Amygdala (tissue), 56 donors: ENCODE results near the gene GTF2F2.

Experiments used
- DNase-seq, 56 donors: peaks; one replicate each; lab custom pipeline; 2025; lab: John Stamatoyannopoulos, UW

Gene GTF2F2

DNA sequence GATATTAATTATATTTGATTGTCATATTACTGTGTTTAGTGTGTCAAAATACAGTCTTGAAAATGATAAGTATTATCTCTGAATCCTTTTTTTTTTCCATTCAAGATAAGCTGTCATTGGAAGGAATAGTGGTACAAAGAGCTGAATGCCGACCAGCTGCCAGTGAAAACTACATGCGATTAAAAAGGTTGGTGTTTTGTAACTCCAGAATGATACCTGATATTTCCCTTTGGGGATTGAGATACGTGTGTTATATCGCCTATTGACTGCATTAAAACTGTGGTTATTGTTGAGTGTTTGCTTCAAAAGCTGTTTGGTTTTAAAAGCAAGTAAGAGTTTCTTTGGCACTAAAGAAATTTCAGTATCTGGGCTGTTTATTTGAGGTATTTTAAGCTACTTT, 87.0 kb downstream of the GTF2F2 start:
- DNase-seq = no peak

DNA sequence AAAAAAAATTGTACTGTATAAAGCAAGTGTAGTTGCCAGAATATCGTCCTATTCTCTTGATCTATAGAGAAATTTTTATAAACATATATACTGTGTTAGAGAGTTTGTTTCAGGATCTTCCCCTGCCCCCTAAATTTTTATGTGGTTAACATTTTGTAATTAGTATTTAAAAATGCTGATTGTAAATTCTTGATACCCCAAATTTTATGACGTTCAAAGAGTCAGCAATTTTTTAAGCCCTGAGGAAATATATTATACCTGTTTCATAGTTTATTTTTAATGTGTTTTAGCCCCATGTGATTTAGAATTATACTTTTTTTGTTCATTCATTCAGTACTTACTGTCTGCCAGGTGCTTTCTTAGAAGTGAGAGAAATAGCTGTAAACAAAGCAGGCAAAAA, 87.8 kb downstream of the GTF2F2 start:
- DNase-seq = no peak

DNA sequence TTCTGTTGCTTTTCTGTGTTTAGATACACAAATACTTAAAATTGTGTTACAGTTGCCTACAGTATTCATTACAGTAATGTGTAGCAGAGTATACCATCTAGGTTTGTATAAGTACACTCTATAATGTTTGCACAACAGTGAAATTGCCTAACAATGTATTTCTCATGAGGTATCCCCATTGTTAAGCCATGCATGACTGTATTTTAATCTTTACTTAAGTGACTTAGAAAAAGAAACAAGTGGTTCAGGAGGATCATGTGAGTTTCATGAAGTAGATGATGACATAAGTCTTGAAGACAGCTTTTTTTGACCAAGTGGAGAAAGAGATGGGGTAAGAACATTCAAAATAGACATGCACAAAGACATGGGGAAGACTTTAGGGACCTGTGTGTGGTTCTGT, 88.9 kb downstream of the GTF2F2 start:
- no peak for DNase-seq

DNA sequence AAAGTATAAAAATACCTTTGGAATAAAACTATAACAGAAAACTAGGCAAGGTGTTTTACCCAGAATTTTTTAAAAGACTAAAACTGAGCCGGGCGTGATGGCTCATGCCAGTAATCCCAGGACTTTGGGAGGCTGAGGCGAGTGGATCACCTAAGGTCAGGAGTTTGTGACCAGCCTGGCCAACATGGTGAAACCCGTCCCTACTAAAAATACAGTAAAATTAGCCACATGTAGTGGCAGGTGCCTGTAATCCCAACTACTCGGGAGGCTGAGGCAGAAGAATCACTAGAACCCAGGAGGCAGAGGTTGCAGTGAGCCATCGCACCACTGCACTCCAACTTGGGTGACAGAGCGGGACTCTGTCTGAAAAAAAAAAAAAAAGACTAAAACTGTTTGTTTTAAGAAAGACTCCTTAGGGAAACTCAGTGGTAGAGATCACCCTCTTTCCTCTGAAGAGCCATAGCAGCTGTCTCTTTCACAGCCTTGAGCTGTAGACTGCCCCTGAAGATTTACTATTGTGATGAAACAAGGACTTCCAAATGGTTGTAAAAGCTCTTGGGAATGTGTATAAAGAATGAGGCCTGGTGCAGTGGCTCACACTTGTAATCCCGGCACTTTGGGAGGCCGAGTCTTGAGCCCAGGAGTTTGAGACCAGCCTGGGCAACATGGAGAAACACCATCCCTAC, 95.2 kb downstream of the GTF2F2 start:
- DNase-seq = no peak

DNA sequence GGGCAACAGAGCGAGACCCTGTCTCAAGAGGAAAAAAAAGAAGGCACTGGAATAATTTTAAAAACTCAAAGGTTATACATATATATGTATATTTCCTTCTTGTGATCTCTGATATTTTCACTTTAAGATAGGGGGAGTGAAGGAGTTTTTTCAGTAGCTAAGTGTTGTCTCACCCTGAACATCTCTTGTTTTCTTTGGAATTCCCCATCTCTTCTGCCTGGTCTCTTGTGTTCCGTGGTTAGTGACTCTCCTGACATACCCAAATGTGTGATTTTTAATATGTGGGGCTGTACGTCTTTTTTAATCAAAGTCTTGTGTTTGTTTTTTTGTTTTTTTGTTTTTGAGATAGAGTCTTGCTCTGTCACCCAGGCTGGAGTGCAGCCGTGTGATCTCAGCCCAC, 95.9 kb downstream of the GTF2F2 start:
- no peak for DNase-seq

DNA sequence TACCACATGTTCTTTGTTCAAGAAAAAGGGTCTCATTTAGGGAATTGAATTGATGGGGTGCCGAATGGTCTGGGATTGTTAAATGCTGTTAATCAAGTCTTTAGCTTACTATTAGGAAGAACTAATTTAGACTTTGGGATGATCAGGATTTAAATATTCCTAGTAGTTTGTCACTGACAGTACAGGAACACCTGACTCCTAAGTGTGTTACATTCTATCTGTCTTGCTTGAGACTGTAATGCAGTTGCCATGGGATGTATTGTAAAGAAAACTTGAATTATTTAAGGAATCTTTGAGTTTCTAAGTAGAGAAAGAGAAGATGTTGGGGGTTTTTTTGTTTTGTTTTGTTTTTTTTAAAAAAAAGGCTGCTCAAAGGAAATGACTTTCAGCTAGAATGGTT, 98.4 kb downstream of the GTF2F2 start:
- DNase-seq = no peak

DNA sequence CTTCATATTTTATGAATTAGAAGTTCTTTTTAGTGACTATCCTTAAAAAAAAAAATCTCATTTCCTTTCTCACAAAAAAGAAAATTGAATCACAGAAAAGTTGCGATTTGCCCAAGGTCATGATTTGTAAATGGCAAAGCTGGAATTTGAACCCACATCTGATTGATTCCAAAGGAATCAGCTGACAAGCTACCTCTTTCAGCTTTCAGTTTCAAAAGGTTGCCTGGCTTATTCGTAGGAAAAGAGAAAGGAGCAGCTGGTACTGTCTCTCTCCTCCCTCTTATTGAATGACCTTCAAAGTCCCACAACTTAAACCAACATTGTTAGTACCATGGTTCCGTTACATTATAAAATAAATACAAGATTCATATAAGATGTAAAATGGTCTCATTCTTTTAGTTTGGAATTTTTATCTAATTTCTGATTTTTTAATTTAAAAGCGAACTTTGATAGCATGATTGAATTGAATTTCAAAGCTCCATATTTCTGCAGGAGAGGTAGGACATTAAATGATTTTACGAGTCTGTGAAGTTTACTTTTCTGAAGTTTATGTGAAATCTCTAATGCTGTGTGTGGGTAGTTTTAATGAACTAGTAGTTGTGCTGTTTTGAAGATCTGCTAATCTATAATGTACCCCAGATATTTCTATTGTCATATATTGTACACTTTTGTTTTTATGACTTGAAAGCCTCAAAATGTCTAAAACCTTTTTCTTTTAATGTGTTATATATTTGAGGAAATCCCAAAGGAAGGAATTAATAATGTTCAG, 99.0 kb downstream of the GTF2F2 start:
- DNase-seq = no peak

DNA sequence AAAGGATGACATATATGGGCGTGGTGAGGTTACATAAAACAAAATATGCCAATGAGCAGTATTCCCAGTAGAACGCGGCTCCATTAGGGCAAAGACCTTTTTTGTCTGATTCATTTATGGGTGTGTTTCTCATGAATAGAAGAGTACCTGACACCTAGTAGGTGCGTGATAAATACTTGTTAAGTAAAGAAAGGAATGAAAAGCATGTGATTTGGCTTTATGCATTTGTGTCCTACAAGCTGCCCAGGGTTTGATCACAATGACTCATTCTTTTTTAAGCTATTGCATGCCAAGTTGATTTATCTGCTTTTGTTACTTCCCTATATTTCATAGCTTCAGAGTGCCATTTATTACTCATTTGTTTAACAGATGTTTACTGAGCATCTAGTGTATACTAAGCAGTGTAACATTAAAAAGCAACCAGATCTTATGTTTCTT, 99.6 kb downstream of the GTF2F2 start:
- no peak for DNase-seq

DNA sequence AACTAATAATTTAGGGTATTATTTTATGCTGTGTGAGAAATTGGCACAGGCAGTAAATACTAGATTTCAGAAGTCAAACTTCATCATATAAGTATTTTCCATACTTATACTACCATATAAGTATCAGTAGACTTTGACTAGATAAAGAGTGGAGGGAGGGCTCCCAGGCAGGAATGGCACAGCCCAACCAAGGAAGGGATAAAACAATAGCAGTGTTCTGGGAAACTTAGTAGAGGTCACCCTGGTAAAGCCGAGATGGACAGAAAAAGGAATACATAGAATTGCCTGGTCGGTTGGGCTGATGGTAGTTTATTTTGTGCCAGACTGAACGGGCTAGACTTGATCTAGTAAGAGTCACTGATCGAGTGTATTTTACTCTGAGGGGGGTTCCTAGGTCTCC, 100.1 kb downstream of the GTF2F2 start:
- no peak for DNase-seq

DNA sequence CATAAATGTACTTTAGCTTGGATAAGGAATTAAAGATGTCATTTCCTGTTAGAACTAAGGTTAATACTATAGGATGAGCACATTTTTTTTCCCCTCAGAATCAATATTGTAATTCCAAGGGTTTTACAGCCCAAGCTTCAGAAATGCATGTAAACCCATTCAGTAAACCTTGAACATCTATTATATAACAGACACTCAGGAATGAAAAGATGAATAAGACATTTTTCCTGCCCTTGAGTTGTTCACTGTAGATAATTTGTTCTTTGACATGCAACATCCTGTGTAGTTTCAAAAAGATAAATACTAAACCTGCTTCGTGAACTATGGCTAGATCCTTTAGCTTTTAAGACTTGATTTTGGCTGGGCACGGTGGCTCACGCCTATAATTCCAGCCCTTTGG, 102.2 kb downstream of the GTF2F2 start:
- no peak for DNase-seq

DNA sequence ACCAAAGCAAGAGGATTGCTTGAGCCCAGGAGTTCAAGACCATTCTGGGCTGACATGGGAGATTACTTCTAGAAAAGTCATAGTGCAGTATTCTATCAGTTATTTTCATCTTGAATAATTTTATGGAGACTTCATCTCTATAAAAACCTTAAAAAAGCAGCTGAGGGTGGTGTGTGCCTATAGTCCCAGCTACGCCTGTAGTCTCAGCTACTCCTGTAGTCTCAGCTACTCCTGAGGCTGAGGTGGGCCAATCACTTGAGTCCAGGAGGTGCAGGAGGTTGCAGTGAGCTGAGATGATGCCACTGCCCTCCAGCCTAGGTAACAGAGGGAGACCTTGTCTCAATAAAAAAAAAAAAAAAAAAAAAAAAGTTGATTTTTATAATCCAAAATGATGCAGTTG, 102.6 kb downstream of the GTF2F2 start:
- DNase-seq = no peak

DNA sequence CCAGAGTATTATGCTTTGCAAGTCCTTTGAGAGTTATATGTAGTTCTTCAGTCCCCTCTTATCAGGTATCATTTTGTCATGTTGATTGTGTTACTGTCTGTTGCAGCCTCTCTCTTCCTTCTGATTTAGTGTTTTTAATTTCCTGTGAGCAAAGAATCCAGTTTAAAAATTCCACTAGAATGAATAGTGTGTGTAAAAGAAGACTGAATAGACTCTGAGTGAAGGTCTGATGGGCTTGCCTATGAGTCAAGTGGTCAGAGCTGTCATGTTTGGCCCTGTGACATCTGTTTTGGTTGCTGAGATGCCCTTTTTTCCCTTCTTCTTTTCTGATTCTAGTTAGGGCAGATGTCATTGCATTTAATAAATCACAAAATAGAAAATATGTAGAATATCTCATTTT, 103.9 kb downstream of the GTF2F2 start:
- no peak for DNase-seq

DNA sequence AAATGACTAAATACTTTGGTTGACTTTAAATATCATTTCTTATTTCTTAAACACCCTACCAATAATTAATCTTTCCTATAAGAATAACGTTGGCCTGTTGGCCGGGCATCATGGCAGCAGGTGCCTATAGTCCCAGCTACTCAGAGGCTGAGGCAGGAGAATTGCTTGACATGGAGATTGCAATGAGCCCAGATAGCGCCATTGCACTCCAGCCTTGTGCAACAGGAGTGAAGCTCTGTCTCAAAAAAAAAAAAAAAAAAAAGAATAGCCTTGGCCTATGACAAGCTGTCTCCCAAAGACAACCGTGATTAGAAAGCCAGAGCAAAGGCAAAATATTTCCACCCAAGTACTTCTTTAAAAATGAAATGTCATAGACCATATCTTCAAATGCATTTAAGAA, 105.1 kb downstream of the GTF2F2 start:
- no peak for DNase-seq

DNA sequence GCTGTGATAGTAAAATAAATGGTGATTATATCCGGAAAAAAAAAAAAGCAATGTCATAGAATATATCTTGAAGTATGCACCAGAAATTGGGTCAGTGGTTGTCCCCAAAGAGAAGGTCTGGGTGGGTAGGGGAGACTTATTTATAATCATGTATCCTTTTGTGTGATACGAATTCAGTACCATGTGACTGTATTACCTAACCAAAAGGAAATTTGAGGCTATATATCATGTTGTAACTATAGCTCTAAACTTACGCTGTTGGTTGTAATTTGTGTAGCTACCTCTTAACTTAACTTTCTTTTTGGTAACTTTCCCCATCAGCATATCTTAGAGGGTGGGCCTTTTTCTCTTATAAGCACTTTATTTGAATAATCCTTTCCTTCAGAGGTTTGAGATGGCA, 105.7 kb downstream of the GTF2F2 start:
- DNase-seq = no peak

DNA sequence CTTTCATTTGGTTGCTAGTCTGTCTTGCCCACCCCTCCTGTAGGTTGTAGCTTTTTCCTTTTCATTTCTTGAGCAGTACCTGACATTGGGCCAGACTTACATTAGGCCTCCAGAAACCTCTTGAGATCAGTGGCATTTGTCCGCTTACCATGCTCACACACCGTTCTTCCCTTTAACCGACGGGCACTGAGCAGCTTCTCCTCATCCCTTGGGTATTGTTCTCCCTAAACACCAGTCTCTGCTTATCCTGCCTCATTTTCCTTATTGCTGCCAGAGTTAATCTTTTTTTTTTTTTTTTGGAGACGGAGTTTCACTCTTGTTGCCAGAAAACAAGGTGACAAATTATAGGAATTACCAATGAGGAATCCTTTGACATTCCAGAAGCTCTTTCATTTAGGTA, 107.7 kb downstream of the GTF2F2 start:
- no peak for DNase-seq

DNA sequence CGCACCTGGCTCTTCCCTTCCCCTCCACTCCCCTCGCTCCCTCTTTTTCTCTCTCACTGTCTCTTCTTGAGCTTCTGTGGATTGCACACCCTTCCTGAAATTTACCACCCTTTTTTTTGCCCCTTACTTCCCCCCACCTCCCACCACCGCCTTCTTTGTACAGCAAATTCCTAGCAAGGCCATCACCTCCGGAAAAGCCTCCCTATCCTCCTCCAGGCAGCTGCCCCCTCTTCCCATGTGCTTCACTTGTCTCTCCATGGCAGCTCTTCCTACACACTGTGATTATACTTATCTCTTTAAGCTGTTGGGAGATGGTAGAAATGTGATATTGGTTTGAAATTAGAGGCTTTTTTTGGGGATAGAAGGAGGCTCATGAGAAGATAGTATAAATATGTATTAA, 108.9 kb downstream of the GTF2F2 start:
- peak in 5 of 56 donors; percentile 8 to 37 (median 31) for DNase-seq

DNA sequence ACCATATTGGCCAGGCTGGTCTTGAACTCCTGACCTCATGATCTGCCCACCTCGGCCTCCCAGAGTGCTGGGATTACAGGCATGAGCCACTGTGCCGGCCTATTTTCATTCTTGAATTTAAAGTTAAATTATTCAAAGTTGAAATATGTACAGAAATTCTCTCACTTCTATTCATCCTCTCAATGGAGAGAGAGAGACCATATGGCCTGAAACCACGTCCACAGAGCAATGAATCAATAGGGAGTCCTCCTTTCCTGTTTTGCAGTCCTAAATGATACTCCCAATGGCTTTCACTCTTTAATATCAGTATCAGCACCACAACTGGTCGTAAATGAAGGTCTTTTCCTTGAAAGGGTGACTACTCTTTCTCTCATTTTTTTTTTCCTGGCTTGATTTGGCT, 111.0 kb downstream of the GTF2F2 start:
- no peak for DNase-seq

DNA sequence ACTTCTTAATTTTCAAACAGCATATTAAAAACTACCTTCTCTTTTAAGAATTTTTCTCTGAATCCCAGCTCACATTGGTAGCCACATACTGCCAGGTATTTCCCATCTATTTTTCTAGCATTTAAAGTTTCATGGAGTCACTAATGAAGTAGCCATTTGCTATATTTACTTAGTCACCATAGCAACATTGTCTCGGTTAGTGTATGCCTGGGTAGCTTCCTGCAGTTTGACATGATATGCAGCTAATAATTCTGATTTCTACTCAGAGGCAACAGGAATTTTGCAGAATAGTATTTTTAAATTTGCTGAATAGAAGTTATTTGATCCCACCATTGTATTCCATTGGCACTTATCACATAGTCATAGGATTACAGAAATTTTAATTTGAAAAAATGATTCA, 111.4 kb downstream of the GTF2F2 start:
- DNase-seq = no peak

DNA sequence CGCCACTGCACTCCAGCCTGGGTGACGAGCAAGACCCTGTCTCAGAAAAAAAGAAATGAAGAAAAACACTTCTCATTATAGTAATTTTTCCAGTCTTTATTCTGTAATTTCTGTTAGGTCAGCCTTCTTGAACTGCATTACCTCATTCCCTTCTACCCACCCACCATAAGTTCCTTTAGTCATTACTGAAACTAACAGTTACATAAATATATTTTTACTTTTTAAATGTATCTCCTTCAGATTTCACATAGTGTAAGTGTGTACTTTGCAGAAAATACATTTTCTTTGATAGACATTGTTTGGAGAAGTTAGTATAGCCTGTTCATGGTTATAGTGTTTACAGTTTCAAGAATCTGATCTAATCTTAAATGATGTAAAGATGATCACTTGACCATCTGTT, 112.3 kb downstream of the GTF2F2 start:
- no peak for DNase-seq

DNA sequence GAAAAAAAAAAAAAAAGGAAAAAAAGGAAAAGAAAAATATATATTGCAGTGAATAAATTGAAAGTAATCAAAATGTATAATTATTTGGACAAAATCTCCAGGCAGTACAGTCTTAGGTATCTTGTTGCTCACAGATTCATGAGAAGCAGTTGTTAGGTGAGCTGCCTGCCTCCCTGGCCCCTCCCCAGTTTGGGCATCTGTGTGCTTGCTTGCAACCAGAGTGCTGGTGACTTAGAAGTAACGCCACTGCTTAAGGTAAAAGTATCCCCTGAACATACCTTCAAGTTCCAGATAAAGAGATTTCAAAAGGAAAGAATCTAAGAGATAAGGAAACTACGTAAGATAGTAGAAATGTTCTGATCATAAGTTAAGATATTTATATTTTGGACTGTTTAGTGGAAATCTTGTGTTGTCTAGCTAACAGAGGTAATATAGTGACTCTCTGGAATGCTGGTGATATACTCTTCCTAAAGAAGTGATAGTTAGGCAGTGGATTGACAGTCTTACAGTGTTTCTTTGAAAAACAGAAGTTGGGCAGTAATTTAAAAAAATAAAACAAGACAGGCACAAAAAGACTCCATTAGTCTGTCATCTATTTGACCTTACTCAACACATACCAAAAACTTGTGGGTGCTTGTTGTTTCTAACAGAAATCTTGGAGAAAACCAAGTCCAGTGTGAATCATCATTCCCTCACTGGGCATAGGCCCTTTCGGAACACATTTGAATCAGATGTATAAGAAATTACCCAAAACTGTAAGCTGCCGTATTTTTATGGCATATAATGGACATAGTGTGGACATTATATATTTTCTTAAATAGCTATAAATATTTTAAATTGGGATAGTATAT, 118.9 kb downstream of the GTF2F2 start:
- DNase-seq = no peak

DNA sequence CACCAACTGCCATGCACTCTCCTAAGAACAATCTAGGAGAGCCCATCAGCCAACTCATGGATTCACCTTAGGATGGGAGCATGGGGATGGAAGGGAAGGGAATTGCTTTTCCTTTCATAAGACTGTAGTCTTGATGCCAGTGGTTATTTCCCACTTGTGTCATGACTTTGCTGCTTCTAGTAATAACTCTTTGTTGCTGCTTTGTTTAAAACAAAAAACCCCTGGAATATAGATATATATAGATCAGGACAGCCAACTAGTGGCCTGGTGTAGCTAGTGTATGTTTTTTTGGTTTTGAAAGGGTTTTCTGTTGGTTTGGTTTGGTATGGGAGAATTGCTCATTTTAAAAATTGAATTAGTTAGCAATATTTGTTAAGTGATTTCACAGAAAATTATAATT, 119.8 kb downstream of the GTF2F2 start:
- DNase-seq = no peak
